Psoas muscle (tissue), 8 donors: Measurements from ENCODE around the gene S100B. TPM values are rescaled to one million over a fixed set of nuclear protein-coding genes. Genes with fewer than 3 reads are reported as not detected.

Source experiments
- ATAC-seq, 4 donors: fragments of 200-7000 bp; cut with Tn5 transposase; one replicate each; pipeline ENCODE4 v1.9.1; 2020; ENCODE audit warnings: moderate library complexity in 3 of 4, mild to moderate bottlenecking in 2 of 4
- DNase-seq, 2 donors: peaks; one replicate each; pipeline ENCODE4 v3.0.0-alpha.2; 2020
- H3K27ac ChIP-seq: fragments of 200-600 bp; one replicate; pipeline ENCODE4 v1.8.0; 2022
- H3K27me3 ChIP-seq, 3 donors: fragments of 200-600 bp in 1 of 3; one replicate each; pipeline versions ENCODE4 v1.6.1 to v1.8.0; 2013 to 2022; ENCODE audit warnings: low read length in 2 of 3, mild to moderate bottlenecking in 2 of 3, moderate library complexity in 1 of 3; ENCODE audit not compliant: insufficient read depth in 3 of 3
- H3K36me3 ChIP-seq, 2 donors: fragments of 200-600 bp in 1 of 2; one replicate each; pipeline versions ENCODE4 v1.6.1 to v1.8.0; 2013 to 2022; ENCODE audit warnings: low read depth in 1 of 2, mild to moderate bottlenecking in 1 of 2, moderate library complexity in 1 of 2; ENCODE audit not compliant: insufficient read depth in 1 of 2
- H3K4me1 ChIP-seq: fragments of 200-600 bp; one replicate; pipeline ENCODE4 v1.8.0; 2022
- H3K4me3 ChIP-seq: fragments of 200-600 bp; one replicate; pipeline ENCODE4 v1.8.0; 2022; ENCODE audit warnings: mild to moderate bottlenecking
- H3K9me3 ChIP-seq: fragments of 200-600 bp; one replicate; pipeline ENCODE4 v1.8.0; 2022
- CTCF ChIP-seq: fragments of 200-600 bp; IDR thresholded peaks from one replicate; pipeline ENCODE4 v1.8.0; 2022; ENCODE audit warnings: antibody characterized with exemption
- WGBS, 3 donors: extraction: QIAGEN DNeasy Blood & Tissue Kit; methylation state at CpG; one replicate each; pipeline versions ENCODE4 v1.1.6 to v1.1.7; 2013; 5-methylcytosine and 5-hydroxymethylcytosine counted together
- intact Hi-C, 2 donors: fragments of 100-400 bp; cut with DNase I; formaldehyde crosslinking; loops; one replicate each; pipeline versions ENCODE4 v1.11.0 to v1.14.2; 2022
- polyA plus RNA-seq, 3 donors: library from polyadenylated mRNA; stranded (reverse); fragments of 200-250 nt; gene quantifications; one replicate each; pipeline ENCODE4 v1.2.3, GENCODE V29; 2013
- total RNA-seq, 4 donors: library from RNA; stranded (reverse); fragmentation: NEBNext Ultra II Directional in 2 of 4; extraction: Animal tissue kit (Norgen Biotek cat#: 25700) in 2 of 4; gene quantifications; one replicate each; pipeline versions ENCODE4 v1.2.1 to v1.2.4, GENCODE V29; 2021 to 2023
- donor health status: healthy with polysubstance abuse.
- donor health status: DM: no; HTN: no; CAD: no; lungs with moderate emphysema.
- donor health status: Bipolar disorder and iron deficiency.
- donor health status: healthy.
- donor health status: DM: yes; HTN: yes; CAD: no.
- donor health status: DM: no; HTN: no; CAD: no.
- donor health status: DM: no; HTN: no; CAD: no.
- donor health status: DM: yes; HTN: yes; CAD: no.

Gene S100B
- total and polyA plus RNA-seq, 7 donors: 0.52 to 2.0 (median 1.1) TPM

GRCh38 chr21:46648539-46648938 is 43.7 kb upstream of the S100B start:
- no peak for DNase-seq
- no peaks in the 10 kb centered on the region for H3K9me3 ChIP-seq
- no peak overlapping the region for H3K27ac ChIP-seq
- WGBS, 3 donors: 94 to 95% (median 94%) methylated on average over 27 of the region's 27 CpGs
- no peaks in the 10 kb centered on the region for H3K27me3 ChIP-seq
- intact Hi-C loops: no loop called here
- no peak for ATAC-seq
- H3K4me3 ChIP-seq: no peak overlapping the region
- no peaks in the 10 kb centered on the region for H3K4me1 ChIP-seq
- no peak for TF ChIP-seq CTCF
- peaks cover 8 to 100% of the 10 kb centered on the region in 2 donors for H3K36me3 ChIP-seq

GRCh38 chr21:46646541-46647154 is 41.8 kb upstream of the S100B start:
- ATAC-seq: no peak

GRCh38 chr21:46645840-46646239 is 41.0 kb upstream of the S100B start:
- Histone ChIP-seq H3K36me3 (peaks cover 12 to 83% of the 10 kb centered on the region in 2 donors), H3K4me1 (no peaks in the 10 kb centered on the region), H3K27me3 (no peaks in the 10 kb centered on the region), H3K27ac (no peak overlapping the region), H3K4me3 (no peak overlapping the region), H3K9me3 (no peaks in the 10 kb centered on the region)
- intact Hi-C loops: no loop called here
- no peak for TF ChIP-seq CTCF
- WGBS, 3 donors: 95 to 100% (median 97%) methylated on average over 5 of the region's 5 CpGs
- DNase-seq: no peak
- ATAC-seq: no peak

More at GRCh38 chr21:46646541-46647154, 41.8 kb upstream of the S100B start:
- no peak overlapping the region for H3K27ac ChIP-seq
- no peaks in the 10 kb centered on the region for H3K27me3 ChIP-seq
- peaks cover 8 to 85% of the 10 kb centered on the region in 2 donors for H3K36me3 ChIP-seq
- intact Hi-C loops: no loop called here
- no peaks in the 10 kb centered on the region for H3K4me1 ChIP-seq
- 84 to 89% (median 84%) methylated on average over 9 of the region's 9 CpGs for WGBS, 3 donors
- no peaks in the 10 kb centered on the region for H3K9me3 ChIP-seq
- H3K4me3 ChIP-seq: no peak overlapping the region
- DNase-seq: no peak
- TF ChIP-seq CTCF: no peak

- no peak for TF ChIP-seq CTCF
- intact Hi-C loops: no loop called here
- Histone ChIP-seq H3K27ac (no peak overlapping the region), H3K4me3 (no peak overlapping the region), H3K27me3 (no peaks in the 10 kb centered on the region), H3K36me3 (peaks cover 10 to 63% of the 10 kb centered on the region in 2 donors), H3K9me3 (no peaks in the 10 kb centered on the region), H3K4me1 (no peaks in the 10 kb centered on the region)
- no peak for ATAC-seq
- DNase-seq: no peak
- WGBS, 3 donors: 73 to 83% (median 78%) methylated on average over 12 of the region's 12 CpGs
Measured at GRCh38 chr21:46643379-46644177, 38.7 kb upstream of the S100B start.
